Measurements from ENCODE around the gene ZBTB20.

Gene ZBTB20

GRCh38 chr3:114460459-114460858, 686.6 kb downstream of the ZBTB20 start:
- no peak for DNase-seq

- DNase-seq: no peak
Measured at GRCh38 chr3:114456742-114457141, 690.3 kb downstream of the ZBTB20 start.

- DNase-seq: no peak
Measured at GRCh38 chr3:114455432-114455831, 691.7 kb downstream of the ZBTB20 start.

GRCh38 chr3:114454551-114455251, 692.4 kb downstream of the ZBTB20 start:
- peak; percentile 3 for DNase-seq

GRCh38 chr3:114453361-114453780, 693.7 kb downstream of the ZBTB20 start:
- DNase-seq: no peak

GRCh38 chr3:114452937-114453336, 694.2 kb downstream of the ZBTB20 start:
- no peak for DNase-seq

GRCh38 chr3:114452256-114452655, 694.8 kb downstream of the ZBTB20 start:
- no peak for DNase-seq

GRCh38 chr3:114451561-114452018, 695.5 kb downstream of the ZBTB20 start:
- DNase-seq: no peak

- DNase-seq: no peak
Measured at GRCh38 chr3:114451051-114451451, 696.0 kb downstream of the ZBTB20 start.

- no peak for DNase-seq
Measured at GRCh38 chr3:114450008-114450596, 697.0 kb downstream of the ZBTB20 start.

GRCh38 chr3:114449271-114450007, 697.6 kb downstream of the ZBTB20 start:
- DNase-seq: no peak

- no peak for DNase-seq
Measured at GRCh38 chr3:114447950-114448479, 699.1 kb downstream of the ZBTB20 start.

- no peak for DNase-seq
Measured at GRCh38 chr3:114447545-114447944, 699.5 kb downstream of the ZBTB20 start.

GRCh38 chr3:114446600-114446999, 700.5 kb downstream of the ZBTB20 start:
- DNase-seq: no peak

- DNase-seq: peak; percentile 12
Measured at GRCh38 chr3:114445233-114445632, 701.9 kb downstream of the ZBTB20 start.

- no peak for DNase-seq
Measured at GRCh38 chr3:114444216-114444615, 702.9 kb downstream of the ZBTB20 start.

GRCh38 chr3:114442246-114442645, 704.8 kb downstream of the ZBTB20 start:
- DNase-seq: peak; percentile 38

- no peak for DNase-seq
Measured at GRCh38 chr3:114441386-114441785, 705.7 kb downstream of the ZBTB20 start.

- no peak for DNase-seq
Measured at GRCh38 chr3:114440700-114441099, 706.4 kb downstream of the ZBTB20 start.

GRCh38 chr3:114439284-114439683, 707.8 kb downstream of the ZBTB20 start:
- peak; percentile 56 for DNase-seq

GRCh38 chr3:114437897-114438296, 709.2 kb downstream of the ZBTB20 start:
- no peak for DNase-seq

GRCh38 chr3:114436182-114436581, 710.9 kb downstream of the ZBTB20 start:
- DNase-seq: no peak

- no peak for DNase-seq
Measured at GRCh38 chr3:114435386-114436115, 711.5 kb downstream of the ZBTB20 start.

Data from fibroblast of skin of abdomen (primary cell).